GM18520 (cell line): ENCODE data around the gene CASP5.
"Not testable (repeated sequence)": the region's sequence is repeated elsewhere in the genome, so short reads cannot be mapped to it uniquely, and the experiment has no call there.

Experiments used
- ATAC-seq: cut with Tn5 transposase; IDR thresholded peaks from one replicate; pipeline ENCODE4 v1.9.1; 2021; ENCODE audit not compliant: unreplicated experiment

The CASP5 gene

GRCh38 chr11:105034388-105034787, 11.4 kb upstream of the CASP5 start:
- ATAC-seq, result not testable (repeated sequence)

DNA sequence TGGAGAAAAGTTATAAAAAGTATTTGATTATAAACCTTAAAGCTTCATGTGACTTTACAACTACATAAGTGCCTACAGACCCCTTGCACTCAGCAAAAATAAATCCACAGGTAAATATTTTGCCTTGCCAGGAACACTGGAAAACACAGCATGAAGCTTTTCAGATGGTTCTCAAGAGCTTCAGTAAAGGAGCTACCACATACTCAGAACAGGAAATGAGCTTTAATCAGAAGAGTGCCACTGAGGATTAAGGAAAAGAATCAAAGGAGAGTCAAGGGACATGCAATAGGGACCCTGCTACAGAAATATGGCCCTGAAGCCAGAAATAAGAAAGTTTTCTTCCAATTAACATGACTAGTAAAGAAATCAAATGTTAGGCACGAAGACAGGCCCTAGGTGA, 10.8 kb upstream of the CASP5 start:
- no peak for ATAC-seq

DNA sequence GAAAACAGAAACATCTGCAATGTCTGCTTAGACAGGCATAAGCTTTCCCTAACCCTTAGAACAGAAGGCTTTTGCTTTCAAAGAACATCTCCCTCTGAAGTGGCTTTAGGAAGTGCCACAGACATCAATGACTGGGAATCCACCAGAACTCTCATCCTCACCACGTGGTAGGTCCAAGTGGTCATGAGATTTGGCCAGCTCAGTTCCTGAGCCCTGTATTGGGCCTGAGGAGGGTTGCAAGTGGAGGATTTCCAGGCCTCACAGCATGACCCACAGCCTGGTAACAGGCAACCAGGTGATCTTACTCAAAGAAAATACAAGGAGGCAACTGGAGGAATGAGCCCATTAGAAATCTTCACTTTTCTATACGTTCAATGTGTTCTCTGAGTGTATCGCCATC, 10.4 kb upstream of the CASP5 start:
- ATAC-seq, result no peak

- peak; percentile 45 for ATAC-seq
Measured at GRCh38 chr11:105032495-105032894, 9.5 kb upstream of the CASP5 start.

GRCh38 chr11:105027678-105028077, 4.7 kb upstream of the CASP5 start:
- no peak for ATAC-seq

- no peak for ATAC-seq
Measured at GRCh38 chr11:105024394-105024793, 1.4 kb upstream of the CASP5 start.

- ATAC-seq, result no peak
Measured at GRCh38 chr11:105022527-105022926, 441 bp downstream of the CASP5 start.

DNA sequence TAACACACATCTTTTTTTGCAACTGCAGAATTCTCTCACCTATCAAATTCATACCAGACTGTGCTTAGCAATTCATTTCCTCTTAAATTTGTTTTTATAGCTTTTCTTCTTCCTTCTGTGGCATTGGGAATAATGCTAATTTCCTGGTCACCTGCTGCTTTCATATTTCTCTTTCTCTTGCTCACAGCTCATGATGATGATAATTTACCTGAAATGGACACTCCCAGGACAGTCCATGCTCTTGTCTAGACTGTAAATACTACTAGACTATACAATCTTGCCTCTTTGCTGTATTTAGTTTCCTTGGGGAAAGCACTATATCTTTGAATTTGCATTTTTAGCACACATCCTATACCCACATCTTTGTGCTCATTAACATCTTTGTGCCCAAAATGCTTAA, 15.5 kb downstream of the CASP5 start:
- ATAC-seq, result no peak

GRCh38 chr11:105005451-105005845, 17.5 kb downstream of the CASP5 start:
- ATAC-seq, result no peak

GRCh38 chr11:105004021-105004420, 18.9 kb downstream of the CASP5 start:
- no peak for ATAC-seq

GRCh38 chr11:105003151-105003550, 19.8 kb downstream of the CASP5 start:
- ATAC-seq, result no peak

GRCh38 chr11:105000797-105001196, 22.2 kb downstream of the CASP5 start:
- peak; percentile 96 for ATAC-seq

DNA sequence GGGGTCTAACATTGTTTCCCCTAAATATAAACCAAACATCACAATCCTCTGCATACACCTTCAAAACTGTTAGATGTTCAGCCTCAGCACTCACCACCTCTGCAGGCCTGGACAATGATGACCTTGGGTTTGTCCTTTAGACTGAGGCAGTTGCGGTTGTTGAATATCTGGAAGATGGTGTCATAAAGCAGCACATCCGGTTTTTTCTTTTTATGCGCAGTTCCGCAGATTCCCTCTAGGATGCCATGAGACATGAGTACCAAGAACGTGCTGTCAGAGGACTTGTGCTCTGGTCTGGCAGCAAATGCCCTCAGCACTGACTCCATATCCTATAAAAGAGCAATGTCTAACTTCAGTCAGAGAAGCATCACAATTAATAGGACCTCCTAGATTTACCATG, 22.8 kb downstream of the CASP5 start:
- no peak for ATAC-seq

DNA sequence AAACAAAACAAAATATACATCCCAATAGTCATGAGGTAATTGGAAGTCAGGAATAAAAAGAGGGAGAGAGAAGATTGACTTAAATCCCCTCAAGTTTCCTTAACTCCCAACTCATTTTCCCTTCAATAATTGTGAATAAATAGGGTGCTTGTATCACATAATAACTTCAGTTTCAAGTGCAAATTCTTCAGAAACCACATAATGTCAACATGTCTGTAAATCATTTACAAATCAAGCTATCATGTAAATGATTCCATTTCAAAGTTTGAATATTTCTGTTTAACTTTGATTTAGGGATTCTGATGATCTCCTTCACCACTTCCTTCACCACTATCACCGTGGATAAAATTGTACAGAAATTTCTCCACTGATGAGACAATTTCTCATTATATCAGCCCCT, 23.2 kb downstream of the CASP5 start:
- ATAC-seq, result no peak

- ATAC-seq, result no peak
Measured at GRCh38 chr11:104997288-104997687, 25.7 kb downstream of the CASP5 start.

- no peak for ATAC-seq
Measured at GRCh38 chr11:104995001-104995408, 28.0 kb downstream of the CASP5 start.

DNA sequence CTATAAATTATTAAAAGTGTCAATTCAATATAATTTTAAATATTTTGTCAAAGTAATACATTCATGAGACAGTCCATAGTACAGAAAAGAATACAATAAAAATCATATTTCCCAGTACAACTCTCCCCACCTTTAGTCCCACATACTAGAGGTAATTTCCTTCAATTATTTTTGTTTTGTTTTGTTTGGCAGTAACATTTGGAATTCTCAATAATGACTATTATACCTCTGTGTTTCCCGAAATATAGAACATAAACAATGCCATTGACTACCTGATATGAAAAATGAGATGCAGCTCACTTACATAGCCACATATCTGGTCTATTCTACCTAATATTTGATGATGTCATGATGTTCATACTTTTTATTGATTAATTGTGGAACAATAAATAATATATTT, 30.2 kb downstream of the CASP5 start:
- no peak for ATAC-seq

- no peak for ATAC-seq
Measured at GRCh38 chr11:104991994-104992393, 31.0 kb downstream of the CASP5 start.

- no peak for ATAC-seq
Measured at GRCh38 chr11:104984808-104985207, 38.2 kb downstream of the CASP5 start.

DNA sequence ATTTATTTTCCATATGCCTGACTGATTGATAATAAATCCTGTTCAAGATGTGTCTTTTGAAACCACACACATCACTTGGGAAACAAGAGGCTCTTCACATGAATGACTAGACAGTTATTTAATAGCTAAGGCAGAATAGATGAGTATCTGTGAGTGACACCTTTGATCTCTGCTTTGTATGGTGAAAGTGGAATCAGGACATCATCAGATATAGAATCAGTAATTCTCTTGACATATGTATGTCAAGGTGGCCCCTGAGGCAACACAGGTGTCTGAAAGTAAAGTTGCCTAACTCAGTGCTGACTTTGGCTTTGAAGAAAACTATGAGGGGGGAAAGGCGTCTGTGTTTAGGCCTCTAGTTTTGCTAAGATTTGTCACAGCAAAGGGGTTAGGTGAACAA, 43.1 kb downstream of the CASP5 start:
- no peak for ATAC-seq

DNA sequence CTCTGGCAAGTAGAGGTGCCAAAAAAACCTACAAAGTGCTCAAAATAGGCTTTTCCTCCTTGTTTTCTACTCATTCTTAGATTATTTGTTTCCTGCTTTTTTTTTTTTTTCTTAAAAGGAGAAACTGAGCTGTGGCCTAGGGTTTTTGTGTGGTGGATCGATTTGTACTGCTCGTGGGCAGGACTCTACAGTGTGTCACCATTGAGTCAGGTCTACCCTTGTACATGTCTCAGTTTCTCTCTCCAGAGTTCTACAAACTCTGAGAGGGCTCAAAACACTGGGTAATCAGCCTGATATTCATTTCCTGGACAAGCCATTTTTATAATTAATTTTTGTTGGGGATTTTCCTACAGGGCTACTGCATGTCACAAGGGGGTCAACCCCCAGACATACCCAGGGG, 49.4 kb downstream of the CASP5 start:
- no peak for ATAC-seq

GRCh38 chr11:104972924-104973323, 50.0 kb downstream of the CASP5 start:
- not testable (repeated sequence) for ATAC-seq

- no peak for ATAC-seq
Measured at GRCh38 chr11:104970756-104971155, 52.2 kb downstream of the CASP5 start.
